GM18511 (cell line): ENCODE data around the gene TGM5.
"Not testable (repeated sequence)": the region's sequence is repeated elsewhere in the genome, so short reads cannot be mapped to it uniquely, and the experiment has no call there.

ENCODE experiments used
- ATAC-seq: cut with Tn5 transposase; IDR thresholded peaks from one replicate; pipeline ENCODE4 v1.9.1; 2021; ENCODE audit warnings: mild to moderate bottlenecking, moderate library complexity; ENCODE audit not compliant: unreplicated experiment

Gene TGM5

DNA sequence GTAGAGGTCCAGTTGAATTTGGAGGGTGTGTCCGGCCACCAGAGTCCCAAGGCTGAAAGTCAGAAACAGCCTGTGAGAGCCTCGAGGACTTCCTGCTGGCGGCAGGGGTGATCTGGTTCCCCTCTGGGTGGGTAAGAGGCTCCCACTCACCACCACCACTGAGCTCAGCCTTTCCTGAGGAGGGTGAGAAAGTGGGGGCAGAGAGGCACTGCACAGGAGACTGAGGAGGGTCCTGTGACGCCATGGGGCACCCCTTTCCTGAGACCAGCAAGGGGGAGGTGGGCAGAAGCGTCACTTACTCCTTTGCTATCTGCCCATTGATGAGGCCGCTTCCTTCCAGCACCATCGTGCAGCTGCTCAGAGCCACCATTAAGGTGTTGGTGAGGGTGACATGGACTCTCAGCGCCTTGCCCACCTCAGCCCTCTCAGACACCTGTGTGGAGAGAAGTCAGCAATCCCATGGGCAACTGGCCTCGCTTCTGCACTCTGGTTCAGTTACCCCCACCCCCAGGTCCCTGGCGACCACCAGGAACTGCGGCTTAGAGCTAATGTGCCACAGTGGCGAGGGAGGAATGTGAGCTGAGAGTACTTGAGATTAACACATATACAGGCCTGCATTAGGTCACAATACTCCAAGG is 10.0 kb upstream of the TGM5 start:
- no peak for ATAC-seq

DNA sequence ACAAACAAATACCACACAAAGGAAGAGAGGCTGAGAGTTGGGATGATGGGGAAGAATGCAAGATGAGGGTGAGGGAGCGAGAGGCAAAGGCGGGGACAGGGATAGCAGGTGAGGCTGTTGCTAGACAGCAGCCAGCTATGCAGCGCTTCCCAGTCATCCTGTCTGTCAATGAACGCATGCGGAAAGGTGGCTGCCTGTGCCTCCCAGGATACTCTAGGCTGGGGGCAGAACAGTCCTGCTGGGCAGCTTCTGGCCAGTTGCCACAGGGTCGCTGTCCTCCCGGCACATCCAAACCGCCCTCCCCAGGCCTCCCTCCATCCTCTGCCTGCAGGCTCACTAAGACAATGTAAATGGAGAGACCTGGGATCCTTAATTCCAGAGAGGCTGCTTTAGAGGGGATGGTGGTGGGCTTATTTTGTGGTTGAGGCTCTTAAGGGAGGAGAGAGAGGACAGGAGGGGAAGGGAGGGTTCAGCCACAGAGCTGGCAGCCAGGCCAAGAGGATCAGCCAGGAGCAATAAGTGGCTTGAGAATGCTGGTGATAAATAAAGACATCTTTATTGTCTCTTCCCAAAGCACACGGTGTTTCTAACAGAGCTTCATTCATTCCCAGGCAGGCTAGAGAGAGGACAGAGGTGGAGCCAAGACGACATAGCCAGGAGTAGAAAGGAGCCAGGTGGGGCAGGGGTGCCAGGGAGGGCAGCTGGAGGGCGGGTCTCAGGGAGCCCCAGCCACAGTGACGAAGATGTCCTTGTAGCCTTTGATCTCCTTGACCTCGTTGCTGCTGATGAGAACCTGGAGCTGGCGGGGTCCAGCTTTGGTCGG is 9.2 kb upstream of the TGM5 start:
- ATAC-seq: no peak

DNA sequence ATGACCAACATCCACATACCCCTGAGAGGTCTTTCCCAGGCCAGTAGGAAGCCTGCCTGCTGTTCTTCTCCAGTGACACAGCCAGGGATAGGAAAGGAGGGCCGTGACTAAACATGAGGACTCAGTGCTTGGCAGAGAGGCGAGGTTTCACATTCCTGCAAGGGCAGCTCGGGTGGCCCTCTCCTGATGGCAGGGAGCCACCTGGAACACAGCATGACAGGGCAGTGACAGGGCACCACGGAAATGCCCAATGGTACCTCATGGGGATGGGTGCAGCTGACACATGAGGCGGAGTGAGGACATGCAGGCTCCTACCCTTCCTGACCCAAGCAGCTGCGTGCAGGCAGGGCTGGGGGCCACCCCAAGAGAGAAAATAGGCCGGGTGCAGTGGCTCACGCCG is 7.4 kb upstream of the TGM5 start:
- no peak for ATAC-seq

DNA sequence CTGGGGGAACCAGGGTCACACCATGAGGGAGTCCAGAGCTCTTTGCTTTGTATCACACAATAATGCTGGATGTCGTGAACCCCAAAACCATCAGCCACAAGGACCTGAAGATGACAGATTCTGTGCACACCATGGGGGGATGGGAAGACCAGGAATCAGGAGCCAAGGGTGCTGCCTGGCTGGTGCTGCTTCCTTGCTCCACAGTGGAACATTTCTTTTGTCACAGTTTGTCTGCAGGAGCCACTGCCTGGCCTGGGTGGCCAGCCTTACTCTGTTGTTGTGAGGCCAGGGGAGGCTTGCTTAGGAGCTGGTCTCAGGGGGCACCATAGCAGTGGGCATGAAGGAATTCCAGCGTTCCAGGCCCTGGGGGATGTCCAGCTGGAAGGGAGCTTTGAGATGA is 6.5 kb upstream of the TGM5 start:
- ATAC-seq: no peak

DNA sequence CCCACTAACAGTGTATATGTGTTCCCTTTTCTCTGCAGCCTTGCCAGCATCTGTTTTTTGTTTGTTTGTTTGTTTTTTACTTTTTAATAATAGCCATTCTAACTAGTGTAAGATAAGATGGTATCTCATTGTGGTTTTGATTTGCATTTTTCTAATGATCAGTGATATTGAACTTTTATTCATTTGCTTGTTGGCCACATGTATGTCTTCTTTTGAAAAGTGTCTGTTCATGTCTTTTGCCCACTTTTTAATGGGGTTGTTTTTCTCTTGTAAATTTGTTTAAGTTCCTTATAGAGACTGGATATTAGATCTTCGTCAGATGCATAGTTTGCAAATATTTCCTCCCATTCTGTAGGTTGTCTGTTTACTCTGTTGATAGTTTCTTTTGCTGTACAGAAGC is 5.2 kb upstream of the TGM5 start:
- ATAC-seq: not testable (repeated sequence)

DNA sequence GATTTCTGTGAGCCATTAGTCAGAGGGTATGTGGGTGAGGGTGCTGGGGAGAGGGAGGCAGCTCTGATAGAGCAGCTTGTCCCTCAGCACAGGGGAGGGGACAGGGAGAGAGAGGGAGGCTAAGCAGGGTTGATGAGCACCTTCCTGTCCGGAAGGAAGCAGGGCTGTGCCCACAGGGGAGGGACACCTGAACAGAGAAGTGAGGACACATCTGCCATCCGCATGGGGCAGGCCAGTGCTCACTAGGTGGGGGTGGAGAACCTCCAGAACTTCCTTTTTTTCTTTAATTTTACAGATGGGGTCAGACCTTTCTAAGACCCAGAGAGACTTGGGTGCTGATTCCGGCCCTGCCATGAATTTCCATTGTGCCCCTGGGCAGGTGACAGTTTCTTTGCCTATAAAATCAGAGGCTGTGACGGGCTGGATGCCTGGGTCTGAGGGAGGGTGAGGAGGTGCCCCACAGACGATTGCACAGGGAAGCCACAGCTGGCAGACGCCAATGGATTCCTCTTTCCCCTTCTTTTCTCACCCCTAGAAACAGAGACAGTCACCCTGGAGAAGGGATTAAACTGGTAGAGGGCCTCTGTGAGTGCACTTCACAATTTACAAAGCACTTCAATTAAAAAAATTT is 4.1 kb upstream of the TGM5 start:
- no peak for ATAC-seq

DNA sequence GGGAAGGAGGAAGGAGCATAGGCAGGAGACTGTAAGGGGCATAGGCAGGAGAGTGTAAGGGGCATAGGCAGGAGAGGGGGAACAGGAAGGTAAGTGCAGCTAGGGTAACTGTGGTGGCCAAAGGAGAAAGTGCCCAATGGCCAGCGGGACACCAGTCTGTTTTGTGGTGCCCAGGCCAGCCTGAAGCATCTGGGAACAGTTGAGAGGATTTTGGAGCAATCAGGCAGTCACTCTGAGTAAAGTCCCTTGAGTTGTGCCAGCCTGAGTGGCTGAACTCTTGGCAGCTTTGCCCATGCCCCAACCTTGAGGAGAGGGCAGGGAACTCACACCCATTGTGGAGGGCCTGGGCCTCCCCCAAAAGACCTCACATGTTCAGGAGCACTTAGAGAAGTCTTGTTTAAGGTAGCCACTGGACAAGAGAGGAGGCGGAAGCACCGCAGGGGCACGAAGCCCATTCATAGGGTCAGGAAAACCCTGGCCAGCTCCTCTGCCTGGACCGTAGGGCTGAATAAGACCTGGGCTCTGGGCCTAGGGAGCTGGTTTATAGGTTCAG is 3.5 kb upstream of the TGM5 start:
- no peak for ATAC-seq

DNA sequence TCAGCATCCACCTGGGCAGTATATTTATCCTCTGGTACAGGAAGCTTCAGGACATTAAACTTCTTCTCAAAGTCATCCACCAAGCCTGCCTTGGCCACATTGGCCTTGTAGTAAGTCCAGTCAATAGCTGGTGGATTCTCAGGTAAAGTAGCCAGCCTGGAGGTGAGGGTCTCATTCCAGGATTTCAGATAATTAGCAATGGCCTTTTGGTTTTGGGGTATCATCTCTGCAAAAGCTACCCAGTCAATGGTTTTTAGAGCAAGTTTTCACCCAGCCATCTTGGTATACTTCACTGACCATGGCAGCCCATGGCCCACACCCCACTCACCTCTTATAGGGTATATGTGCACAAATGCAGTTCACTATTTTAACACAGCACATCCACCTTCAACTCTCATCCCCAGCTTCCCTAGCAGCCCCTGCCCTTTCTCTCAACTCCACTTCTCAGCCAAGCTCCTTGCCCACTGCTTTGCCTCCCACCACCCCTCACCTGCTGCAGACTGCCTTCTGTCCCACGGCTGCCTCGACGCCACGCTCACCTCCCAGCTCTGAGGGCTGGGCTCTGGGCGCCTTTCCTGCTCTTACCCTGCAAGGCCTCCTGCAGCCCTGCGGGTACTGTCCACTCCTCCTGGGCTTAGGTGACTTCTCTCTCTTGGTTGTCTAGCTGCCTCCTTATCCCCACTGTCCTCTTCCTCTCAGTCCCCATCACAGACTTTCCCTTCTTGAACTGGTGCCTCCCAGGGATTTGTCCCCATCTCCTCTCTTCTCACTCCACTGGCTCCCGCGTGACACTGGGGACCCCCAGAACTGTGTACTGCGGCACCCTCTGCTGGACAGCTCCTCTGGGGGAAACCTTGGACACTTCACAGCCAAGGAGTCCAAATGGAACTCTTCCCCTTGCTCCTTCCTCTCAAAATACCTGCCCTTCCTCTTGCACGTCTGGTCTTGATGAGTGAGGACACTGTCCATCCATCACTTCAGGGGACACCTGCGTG is 1.7 kb upstream of the TGM5 start:
- ATAC-seq: no peak

DNA sequence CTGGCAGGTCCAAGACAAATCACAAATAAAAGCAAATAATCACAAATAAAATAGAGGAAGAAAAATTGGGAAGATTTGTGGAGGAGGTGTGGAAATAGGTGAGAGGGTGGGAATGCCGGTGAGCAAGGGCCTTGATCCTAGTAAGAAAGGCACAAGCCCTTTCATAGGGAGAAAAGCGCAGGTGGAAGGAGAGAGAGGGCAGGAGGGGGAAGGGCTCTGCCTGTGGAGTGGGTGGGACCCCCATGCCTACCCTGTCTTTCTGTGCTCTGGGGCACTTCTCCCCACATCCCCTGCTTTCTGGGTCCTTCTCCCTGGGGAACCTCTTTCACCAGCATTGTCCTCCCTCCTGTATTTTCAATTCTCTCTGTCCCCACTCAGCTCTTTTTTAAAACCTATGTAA is 711 bp upstream of the TGM5 start:
- ATAC-seq: no peak

DNA sequence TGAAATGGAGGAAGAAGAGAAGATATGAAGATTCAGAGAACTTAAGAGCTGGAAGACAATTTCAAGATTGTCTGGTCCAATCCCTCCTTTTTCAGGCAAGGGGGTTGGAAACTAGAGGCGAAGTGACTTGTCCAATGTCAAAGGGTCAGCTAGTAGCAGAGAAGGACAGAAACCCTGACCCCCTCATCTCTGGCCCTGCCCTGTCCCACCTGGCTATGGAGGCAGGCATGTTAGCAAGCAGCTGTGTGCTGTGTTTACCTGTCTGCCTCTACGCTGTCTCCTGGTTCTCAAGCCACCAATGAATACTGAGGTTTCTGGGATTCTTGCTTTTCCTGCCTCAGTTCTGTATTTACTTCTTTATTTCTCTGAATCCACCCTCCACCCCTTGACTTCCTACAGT is 342 bp downstream of the TGM5 start:
- ATAC-seq: no peak

DNA sequence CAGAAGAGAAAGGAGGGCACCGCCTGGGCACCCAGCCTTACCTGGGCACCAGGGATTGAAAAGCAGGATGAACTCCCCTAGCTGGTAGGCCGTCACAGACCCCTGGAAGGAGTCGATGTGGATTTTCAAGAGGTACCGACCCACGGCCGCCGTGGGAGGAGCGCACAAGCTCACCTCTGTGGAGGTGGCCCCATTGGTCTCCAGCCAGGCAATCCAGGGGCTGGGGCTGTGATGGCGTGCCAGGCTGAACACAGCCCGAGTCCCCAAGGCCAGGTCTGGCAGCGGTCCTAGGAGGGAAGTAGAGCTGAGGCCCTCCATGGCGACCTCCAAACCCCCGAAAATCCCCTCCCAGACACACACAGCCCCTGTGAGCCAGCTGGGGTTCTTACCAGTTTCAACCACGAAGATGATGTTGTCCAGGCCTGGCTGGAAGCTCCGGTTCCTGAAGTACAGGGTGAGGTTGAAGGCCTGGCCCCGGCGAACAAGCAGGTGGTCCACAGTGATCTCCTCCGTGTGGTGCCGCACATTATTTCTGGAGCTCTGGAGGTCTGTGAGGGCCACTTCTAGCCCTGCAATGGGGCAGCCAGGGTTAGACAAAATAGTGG is 6.6 kb downstream of the TGM5 start:
- ATAC-seq: no peak

DNA sequence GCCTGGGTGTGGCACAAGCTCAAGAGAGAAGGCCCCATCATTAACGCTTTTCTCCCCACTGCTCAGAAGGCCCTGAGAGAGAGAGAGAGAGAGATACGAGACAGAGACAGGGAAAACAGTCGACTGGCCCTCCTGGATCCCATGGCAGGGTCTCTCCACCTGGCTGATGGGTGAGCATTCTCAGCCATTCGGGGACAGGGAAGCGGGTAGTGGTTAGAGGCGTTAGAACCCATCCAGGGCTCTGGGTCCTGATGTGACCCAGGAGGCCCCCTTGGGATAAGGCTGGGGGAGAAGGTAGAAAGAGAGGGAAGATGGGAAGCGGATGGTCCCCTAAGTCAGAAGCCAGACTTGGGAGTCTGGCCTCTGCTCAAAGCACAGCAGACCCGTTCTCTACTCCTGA is 7.9 kb downstream of the TGM5 start:
- no peak for ATAC-seq

DNA sequence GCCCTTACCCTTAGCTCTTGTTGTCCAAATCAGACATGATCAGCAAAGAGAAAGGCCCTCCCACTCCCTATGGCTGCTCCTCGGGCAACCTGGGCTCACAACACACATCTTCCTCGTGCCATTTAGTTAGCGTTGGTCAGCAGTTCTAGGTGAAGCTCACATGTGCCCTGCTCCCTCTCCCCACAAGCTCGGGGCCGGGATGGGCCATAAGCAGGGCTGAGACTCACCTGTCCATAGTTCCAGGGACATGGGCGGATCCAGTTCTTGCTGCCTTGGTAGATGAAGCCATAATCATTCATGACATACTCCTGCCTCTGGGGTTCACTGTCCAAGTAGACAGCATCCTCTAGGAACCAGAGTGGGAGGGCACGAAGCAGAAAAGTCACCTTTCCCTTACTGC is 10.4 kb downstream of the TGM5 start:
- ATAC-seq: no peak

DNA sequence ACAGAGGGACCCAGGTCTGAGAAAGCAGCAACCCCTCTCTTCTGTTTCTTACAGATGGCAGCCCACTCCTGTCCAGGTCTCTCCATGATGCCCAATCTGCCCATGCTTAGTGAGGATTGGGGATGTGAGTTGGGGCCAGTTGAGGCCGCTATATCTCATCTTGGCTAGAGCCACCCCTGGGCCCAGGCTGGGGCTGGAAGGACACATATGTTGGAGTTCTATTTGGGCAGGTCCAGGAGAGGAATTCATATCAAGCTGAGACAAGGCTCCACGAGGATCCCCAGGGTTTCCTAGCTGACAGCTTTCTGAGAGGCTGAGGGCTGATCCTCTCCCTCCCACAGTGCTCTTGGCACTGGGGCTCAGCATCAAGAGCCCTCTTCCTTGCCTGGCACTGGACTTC is 11.4 kb downstream of the TGM5 start:
- no peak for ATAC-seq

DNA sequence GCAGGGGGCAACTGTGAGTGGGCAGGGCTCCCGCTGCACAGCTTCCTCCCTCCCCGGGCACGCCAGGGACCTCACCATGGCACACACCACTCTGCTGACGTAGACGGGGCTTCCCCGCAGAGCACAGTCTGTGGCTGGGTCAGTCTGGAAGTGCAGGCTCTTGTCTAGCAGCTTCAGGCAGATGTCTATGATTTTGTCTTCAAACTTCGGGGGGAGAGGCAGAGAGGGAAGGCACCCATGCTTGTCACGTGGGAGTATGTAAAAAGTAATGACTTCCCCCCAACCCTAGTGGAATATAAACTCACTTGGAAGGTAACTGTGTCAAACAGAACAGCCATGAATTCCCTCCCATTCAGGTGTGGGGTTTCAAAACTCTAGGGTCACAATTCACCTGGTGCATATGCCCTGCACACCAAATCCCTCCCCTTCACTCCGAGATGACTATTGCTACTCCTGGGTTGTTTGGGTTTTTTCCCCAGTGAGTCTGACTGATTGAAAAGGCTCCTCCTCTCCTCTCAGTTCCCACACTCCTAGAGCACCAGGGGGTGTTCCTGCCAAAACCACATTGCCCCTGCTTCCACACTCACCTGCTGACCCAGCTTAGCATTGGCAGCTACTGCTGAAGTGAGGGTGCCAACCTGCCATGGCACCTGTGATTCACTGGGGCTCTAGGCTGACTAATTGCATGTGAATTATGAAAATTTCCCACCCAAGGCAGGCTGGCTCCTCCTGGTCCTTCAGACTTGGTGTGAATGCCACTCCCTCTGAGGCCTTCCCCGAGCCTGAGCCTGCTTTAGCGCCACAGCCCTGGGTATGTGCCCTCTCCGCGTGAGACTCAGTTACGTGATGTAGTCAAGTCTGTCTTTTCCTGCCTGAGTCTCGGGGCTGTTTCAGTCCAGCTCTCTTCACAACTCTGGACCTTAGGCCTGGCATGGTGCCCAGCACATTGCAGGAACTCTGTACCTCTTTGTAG is 13.0 kb downstream of the TGM5 start:
- ATAC-seq: peak; percentile 58

DNA sequence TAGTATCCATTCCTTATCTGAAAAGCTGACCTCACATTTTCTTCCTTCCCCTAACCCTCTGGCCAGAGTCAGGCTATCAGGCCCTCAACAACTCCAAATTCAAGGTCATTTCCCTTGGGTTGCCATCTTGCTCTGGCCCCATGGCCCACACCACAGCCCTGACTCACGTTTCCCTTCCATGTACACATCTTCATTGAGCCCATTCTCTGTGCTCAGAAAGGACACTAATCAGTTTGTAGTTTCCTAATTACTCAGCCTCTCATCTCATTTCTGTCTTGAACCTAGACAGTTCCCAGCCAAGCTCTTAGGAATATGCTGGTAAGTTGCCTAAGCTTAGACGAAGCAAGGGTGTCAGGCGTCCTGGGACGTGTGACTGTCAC is 14.9 kb downstream of the TGM5 start:
- no peak for ATAC-seq

DNA sequence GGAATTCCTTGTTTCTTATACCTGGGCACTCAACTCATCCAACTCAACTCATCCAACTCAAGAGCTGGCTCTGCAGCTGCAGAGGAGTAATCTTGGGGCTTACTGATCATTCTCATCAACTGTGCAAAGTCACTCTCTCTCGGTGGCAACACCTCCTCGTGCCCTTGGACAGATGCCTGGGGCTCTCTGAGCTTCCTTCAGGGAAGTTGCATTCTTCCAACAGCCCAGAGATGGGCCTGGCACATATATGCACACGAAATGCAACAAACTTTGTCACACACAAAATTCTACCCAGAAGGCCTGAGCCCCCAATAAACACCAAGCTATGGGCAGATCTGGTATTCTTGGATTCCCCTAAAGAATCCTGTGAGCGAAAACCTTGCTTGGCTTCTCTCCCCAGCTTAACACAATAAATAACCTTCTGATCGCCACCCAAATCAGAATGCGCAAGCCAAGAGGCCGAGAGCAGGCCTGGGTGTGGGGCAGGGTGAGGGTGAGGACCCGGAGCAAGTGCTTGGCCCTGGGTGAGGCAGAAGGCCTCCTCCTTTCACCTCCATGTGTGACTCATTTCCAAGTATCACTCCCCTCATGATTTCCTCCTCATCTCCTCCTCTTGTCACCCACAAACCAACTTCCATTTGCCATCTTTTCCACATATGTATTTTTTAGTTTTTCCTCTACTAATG is 15.4 kb downstream of the TGM5 start:
- ATAC-seq: no peak

DNA sequence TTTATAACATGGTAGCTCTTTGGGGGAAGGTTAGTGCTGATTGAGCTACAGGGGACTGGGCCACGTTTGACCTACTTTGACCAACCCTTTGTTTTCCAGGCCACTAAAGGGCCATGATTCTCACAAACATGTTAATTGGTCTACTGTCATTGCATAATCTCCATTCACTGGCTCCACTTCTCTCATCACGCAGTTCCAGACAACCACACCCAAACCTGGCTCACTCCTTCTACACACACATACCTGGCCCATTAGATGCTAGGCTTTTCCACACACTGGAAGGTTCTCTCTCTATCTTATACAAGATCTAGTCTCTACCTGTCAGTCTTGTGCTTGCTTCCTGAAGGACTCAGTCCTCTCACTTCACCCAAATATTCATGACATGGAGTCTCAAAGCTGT is 15.9 kb downstream of the TGM5 start:
- ATAC-seq: no peak
